ENCODE results near the gene WT1.
"Not testable (repeated sequence)": the region's sequence is repeated elsewhere in the genome, so short reads cannot be mapped to it uniquely, and the experiment has no call there.

Gene WT1

GRCh38 chr11:32435511-32435941 lies at the start of gene WT1:
Gene WT1 (minus strand): TSS chr11:32435539.
- DNase-seq, result no peak

GRCh38 chr11:32479291-32479690 lies 44.0 kb upstream of the WT1 start:
- no peak for DNase-seq

- DNase-seq, result no peak
Measured at GRCh38 chr11:32478277-32478731, 43.0 kb upstream of the WT1 start.

- DNase-seq, result no peak
Measured at GRCh38 chr11:32473282-32473909, 38.1 kb upstream of the WT1 start.

- no peak for DNase-seq
Measured at GRCh38 chr11:32472226-32472625, 36.9 kb upstream of the WT1 start.

- DNase-seq, result not testable (repeated sequence)
Measured at GRCh38 chr11:32471544-32471943, 36.2 kb upstream of the WT1 start.

- no peak for DNase-seq
Measured at GRCh38 chr11:32469791-32470190, 34.5 kb upstream of the WT1 start.

- no peak for DNase-seq
Measured at GRCh38 chr11:32466279-32466915, 31.1 kb upstream of the WT1 start.

GRCh38 chr11:32464078-32464477 lies 28.7 kb upstream of the WT1 start:
- no peak for DNase-seq

GRCh38 chr11:32462011-32462690 lies 26.8 kb upstream of the WT1 start:
- DNase-seq, result no peak

GRCh38 chr11:32456864-32457263 lies 21.5 kb upstream of the WT1 start:
- no peak for DNase-seq

- no peak for DNase-seq
Measured at GRCh38 chr11:32454993-32455392, 19.7 kb upstream of the WT1 start.

- no peak for DNase-seq
Measured at GRCh38 chr11:32451808-32452207, 16.5 kb upstream of the WT1 start.

GRCh38 chr11:32450372-32450771 lies 15.0 kb upstream of the WT1 start:
- no peak for DNase-seq

GRCh38 chr11:32448232-32448631 lies 12.9 kb upstream of the WT1 start:
- no peak for DNase-seq

GRCh38 chr11:32447252-32447651 lies 11.9 kb upstream of the WT1 start:
- DNase-seq, result no peak

GRCh38 chr11:32446227-32446626 lies 10.9 kb upstream of the WT1 start:
- DNase-seq, result no peak

GRCh38 chr11:32444186-32444585 lies 8.8 kb upstream of the WT1 start:
- no peak for DNase-seq

GRCh38 chr11:32440916-32441315 lies 5.6 kb upstream of the WT1 start:
- DNase-seq, result no peak

GRCh38 chr11:32440312-32440908 lies 5.1 kb upstream of the WT1 start:
- DNase-seq, result no peak

GRCh38 chr11:32439501-32440210 lies 4.3 kb upstream of the WT1 start:
- DNase-seq, result no peak

- DNase-seq, result no peak
Measured at GRCh38 chr11:32438866-32439489, 3.6 kb upstream of the WT1 start.

Data from CD4-positive, alpha-beta T cell treated with Interleukin-4 for 4 hours (primary cell).